ENCODE results near the gene TMEM72. TPM values are rescaled to one million over a fixed set of nuclear protein-coding genes. Genes with fewer than 3 reads are reported as not detected.

The TMEM72 gene
- total and polyA plus RNA-seq, 4 donors = 0.02 to 0.33 TPM; not detected in 2

- no peak overlapping the region for H3K9ac ChIP-seq (ENCODE audit: low read depth in 1 of 2, low read length in 2 of 2)
- WGBS = 72% methylated on average over 10 of the region's 10 CpGs
- H3K27ac ChIP-seq (ENCODE audit: low read depth in 1 of 2, low read length in 2 of 2) = no peak overlapping the region
- H3K4me1 ChIP-seq (ENCODE audit: control insufficient read depth in 4 of 4, insufficient read depth in 4 of 4, low read length in 3 of 4) = peaks cover 0 to 5% (median 3%) of the 10 kb centered on the region in 4 donors
- TF ChIP-seq TAF1 (conservative IDR thresholded peaks at IDR 0.05) (no peak), REST (IDR thresholded peaks at IDR 0.05) (no peak), HNF4A (conservative IDR thresholded peaks at IDR 0.05) (no peak), ATF3 (IDR thresholded peaks at IDR 0.05) (no peak), GABPA (IDR thresholded peaks at IDR 0.05 in 1 of 2, conservative IDR thresholded peaks at IDR 0.05 in 1 of 2) (no peak), FOXA1 (IDR thresholded peaks at IDR 0.05) (no peak), SP1 (IDR thresholded peaks at IDR 0.05) (no peak), FOXA2 (IDR thresholded peaks at IDR 0.05) (no peak), HNF4G (IDR thresholded peaks at IDR 0.05) (no peak), RXRA (IDR thresholded peaks at IDR 0.05) (no peak)
- DNase-seq (ENCODE audit: low spot score) = peak; percentile 14
- H3K4me3 ChIP-seq (ENCODE audit: low read depth in 1 of 3, low read length in 3 of 3) = no peak overlapping the region
- no peaks in the 10 kb centered on the region for H3K27me3 ChIP-seq (ENCODE audit: control insufficient read depth in 4 of 4, insufficient read depth in 4 of 4, low read length in 3 of 4)
- H3K36me3 ChIP-seq (ENCODE audit: control insufficient read depth in 4 of 4, insufficient read depth in 3 of 4, low read depth in 1 of 4, low read length in 3 of 4) = no peaks in the 10 kb centered on the region
- no peaks in the 10 kb centered on the region for H3K9me3 ChIP-seq (ENCODE audit: control insufficient read depth in 4 of 4, low read length in 3 of 4)
Observed at GRCh38 chr10:44926751-44927351, 15.7 kb downstream of the TMEM72 start.

- TF ChIP-seq EGR1 (IDR thresholded peaks at IDR 0.05; ENCODE audit: low read depth in 2 of 2) (no peak), RXRA (IDR thresholded peaks at IDR 0.05) (peak; percentile 70 to 79), SP1 (IDR thresholded peaks at IDR 0.05) (peak; percentile 53), RAD21 (IDR thresholded peaks at IDR 0.05) (peak; percentile 11 to 24), HNF4A (conservative IDR thresholded peaks at IDR 0.05) (peak; percentile 53 to 69), CTCF (IDR thresholded peaks at IDR 0.05; ENCODE audit: low read depth, low read length, missing input control) (no peak), REST (IDR thresholded peaks at IDR 0.05) (no peak), NR2F2 (IDR thresholded peaks at IDR 0.05) (no peak), GABPA (IDR thresholded peaks at IDR 0.05 in 1 of 2, conservative IDR thresholded peaks at IDR 0.05 in 1 of 2) (no peak), ZBTB33 (IDR thresholded peaks at IDR 0.05) (no peak), JUND (IDR thresholded peaks at IDR 0.05) (peak in 1 of 2 donors; percentile 63), TAF1 (conservative IDR thresholded peaks at IDR 0.05) (no peak), YY1 (IDR thresholded peaks at IDR 0.05) (no peak)
- Histone ChIP-seq H3K27me3 (ENCODE audit: control insufficient read depth in 4 of 4, insufficient read depth in 4 of 4, low read length in 3 of 4) (no peaks in the 10 kb centered on the region), H3K36me3 (ENCODE audit: control insufficient read depth in 4 of 4, insufficient read depth in 3 of 4, low read depth in 1 of 4, low read length in 3 of 4) (no peaks in the 10 kb centered on the region), H3K4me1 (ENCODE audit: control insufficient read depth in 4 of 4, insufficient read depth in 4 of 4, low read length in 3 of 4) (peaks cover 0 to 5% (median 3%) of the 10 kb centered on the region in 4 donors), H3K4me3 (ENCODE audit: low read depth in 1 of 3, low read length in 3 of 3) (no peak overlapping the region), H3K27ac (ENCODE audit: low read depth in 1 of 2, low read length in 2 of 2) (no peak overlapping the region), H3K9me3 (ENCODE audit: control insufficient read depth in 4 of 4, low read length in 3 of 4) (no peaks in the 10 kb centered on the region), H3K9ac (ENCODE audit: low read depth in 1 of 2, low read length in 2 of 2) (no peak overlapping the region)
- 36% methylated on average over 2 of the region's 2 CpGs for WGBS
- peak; percentile 32 for DNase-seq (ENCODE audit: low spot score)
Observed at GRCh38 chr10:44927352-44927751, 16.2 kb downstream of the TMEM72 start.
